NOMO-1 (cell line): ENCODE results near the gene STK32B.
"Not testable (repeated sequence)": the region's sequence is repeated elsewhere in the genome, so short reads cannot be mapped to it uniquely, and the experiment has no call there.

ENCODE experiments used
- DNase-seq, 2 experiments: peaks; one replicate each; lab custom pipeline; 2025; ENCODE audit not compliant: unreplicated experiment in 2 of 2; lab: John Stamatoyannopoulos, UW

Gene STK32B

DNA sequence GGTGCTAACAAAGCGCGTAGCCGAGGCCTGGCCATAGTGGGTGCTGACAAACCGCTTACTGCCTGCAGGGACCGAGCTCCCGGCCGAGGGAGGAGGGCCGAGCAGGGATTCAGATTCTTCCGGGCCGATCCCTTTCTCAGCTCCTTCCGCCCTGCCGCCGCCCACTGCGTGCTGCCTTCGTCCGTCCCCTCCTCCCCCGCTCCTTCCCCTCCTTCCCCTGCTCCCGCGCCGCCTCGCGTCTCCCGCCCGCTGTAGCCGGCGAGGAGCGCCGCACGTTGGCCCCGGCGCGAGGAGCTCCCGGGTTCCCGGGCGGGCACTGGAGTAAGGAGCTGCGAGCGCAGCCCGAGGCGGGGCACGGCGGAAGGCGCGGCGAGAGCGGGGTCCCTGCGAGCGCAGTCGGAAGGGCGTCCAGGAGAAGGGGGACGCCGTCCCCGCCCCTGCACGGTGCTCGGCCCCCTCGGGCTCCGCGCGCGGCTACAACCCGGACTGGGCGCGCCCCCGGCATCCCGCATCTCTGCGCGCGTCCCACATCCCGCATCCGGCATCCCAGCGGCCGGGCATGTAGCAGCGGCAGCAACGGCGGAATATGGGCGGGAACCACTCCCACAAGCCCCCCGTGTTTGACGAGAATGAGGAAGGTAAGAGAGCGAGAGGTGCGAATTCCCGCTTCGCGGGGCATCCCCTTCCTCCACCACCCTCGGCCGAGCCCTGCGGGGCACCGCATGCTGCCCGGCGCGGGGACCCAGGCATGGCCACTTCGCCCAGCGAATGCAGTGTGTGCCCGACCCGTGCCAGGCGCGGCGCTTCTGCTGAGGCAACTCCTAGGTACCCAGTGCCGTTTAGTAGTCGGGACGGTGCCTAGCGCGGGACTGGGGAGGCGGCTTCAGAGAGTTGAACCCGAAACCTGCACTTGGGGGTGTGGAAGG lies at the start of gene STK32B:
Gene STK32B, plus strand, starts transcription at position 203 of the 926 bp plus-strand sequence.
- no peak for DNase-seq

DNA sequence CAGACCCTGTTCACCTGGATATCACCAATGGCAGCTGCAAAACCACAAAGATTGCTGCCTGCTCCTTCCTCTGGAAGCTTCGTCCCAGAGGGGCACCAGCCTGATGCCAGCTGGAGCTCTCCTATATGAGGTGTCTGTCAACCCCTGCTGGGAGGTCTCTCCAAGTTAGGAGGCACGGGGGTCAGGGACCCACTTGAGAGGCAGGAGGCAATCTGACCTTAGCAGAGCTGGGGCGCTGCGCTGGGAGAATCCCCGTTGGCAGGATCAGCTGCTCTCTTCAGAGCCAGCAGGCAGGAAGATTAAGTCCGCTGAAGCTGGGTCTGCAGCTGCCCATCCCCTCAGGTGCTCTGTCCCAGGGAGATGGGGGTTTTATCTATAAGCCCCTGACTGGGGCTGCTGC lies 49.6 kb upstream of the STK32B start:
- DNase-seq: not testable (repeated sequence)

DNA sequence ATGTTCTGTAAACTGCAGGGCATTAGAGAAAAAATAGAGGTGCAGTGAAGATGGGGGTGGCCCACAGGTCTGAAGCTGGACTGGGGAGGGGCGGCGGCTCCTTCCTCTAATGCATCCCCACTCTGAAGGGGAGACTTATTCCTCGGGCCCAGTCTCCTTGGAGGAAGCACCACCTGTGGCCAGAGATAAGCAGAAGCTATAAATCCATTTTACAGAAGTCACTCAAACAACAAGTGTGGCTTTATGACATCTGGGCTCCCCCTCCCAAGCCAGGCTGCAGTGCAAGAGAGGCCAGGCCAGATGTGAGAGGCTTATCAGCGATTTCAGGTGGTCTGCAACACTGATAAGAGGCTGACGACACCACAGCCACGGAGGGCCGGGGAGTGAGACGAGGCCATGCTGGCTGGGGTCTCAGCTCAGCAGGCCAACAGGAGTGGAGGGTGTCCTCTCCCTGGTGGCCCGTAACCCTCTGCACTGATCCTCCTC lies 47.9 kb upstream of the STK32B start:
- no peak for DNase-seq

DNA sequence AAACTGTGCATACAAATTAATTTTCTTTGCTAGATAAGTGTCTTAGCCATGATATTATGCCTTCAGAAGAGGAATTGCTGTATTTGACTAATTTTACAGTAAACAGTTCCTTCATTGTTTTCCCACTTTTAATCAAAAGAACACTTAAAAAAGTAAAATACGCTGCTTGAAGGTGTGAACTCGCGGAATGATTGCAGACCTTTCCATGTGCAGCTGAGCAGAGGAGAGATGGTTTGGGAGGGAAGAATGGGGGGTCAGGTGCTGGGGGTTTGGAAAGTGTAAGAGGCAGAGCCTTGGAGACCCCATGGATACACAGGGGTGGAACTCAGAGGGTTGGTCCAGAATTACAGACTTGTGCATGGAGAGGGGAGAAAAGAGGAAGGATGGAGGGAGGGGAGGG lies 47.4 kb upstream of the STK32B start:
- DNase-seq: no peak

DNA sequence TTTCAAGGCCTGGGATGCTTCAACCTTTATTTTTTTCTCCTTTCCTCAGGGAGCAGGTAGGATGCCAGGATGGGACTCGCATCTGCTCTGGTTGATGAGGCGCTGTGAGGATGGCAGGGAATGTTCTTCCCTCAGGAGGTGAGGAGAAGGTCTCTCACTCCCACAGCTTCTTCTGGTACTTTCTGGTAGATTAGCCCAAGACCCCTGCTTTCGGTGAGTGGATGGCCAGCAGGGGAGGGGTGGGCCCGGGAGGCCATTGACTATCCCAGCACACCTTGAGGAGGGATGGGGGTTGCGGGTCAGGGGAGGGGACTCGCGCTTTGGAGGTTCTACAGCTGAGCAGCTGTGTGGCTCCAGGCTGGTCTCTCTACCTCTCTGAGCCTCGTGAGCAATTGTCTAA lies 46.8 kb upstream of the STK32B start:
- no peak for DNase-seq

DNA sequence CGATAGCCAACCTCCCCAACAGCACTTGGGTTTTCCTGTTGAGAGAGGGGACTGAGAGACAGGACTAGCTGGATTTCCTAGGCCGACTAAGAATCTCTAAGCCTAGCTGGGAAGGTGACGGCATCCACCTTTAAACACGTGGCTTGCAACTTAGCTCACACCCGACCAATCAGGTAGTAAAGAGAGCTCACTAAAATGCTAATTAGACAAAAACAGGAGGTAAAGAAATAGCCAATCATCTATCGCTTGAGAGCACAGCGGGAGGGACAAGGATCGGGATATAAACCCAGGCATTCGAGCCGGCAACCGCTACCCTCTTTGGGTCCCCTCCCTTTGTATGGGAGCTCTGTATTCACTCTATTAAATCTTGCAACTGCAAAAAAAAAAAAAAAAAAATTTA lies 44.3 kb upstream of the STK32B start:
- DNase-seq: not testable (repeated sequence)

DNA sequence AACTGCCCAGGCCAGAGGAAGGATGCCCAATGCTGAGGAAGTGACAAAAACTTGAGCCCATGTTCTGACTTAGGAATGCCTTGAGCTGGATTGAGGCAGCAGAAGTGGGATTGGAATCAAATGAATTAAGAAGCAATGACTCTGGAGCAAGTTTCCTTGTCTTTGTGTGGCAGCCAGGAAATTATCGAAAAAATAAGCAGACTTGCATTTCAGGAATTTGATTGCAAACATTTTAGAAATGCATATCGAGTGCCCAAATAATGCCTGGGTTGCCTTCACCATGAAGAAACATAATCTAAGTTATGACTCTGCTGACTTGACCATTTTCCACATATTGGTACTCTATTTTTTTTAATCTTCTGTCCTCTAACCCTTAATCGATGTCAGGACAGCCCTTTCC lies 41.5 kb upstream of the STK32B start:
- no peak for DNase-seq

DNA sequence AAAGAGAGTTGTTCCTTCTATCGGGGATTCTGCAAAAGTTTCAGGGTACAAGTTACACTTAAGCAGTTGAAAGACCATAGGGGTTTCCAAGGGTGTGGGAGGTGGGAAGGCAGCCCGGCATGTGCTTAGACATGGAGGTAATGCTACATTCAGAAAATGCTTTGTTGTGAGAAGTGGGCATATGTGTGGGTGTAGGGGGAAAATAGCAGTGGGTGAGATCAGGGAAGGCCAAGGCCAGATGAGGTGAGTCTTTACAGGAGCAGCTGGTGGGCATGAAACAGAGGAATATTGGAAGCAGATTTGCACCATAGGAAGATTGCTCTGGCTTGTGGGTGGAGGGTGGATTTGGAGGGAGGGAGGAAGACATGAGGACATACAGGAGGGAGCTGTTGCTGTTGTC lies 40.3 kb upstream of the STK32B start:
- no peak for DNase-seq

DNA sequence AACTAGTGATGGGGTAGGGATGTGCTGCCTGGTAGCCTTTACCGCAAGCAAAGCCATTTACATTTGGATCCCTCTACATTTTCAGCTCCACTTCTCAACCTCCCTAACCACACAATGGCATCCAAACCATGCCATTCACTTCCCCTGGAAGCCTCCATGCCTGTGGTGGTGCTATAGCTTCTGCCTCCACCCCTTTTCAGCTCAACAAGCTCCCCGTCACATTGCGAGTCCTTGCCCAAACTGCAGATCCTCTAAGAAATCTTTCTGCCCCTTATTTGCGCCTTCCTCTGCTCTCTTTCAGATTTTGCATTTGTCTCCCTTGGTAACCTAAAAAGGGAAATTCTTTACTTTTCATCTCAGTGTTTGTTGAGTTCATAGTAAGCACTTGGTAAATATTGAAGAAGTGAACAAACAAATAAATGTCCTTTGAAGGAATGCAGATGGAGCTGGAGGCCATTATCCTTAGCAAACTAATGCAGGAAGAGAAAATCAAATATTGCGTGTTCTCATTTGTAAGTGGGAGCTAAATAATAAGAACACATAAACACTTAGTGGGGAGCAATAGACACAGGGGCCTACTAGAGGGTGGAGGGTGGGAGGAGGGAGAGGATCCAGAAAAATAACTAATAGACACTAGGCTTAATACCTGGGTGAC lies 38.9 kb upstream of the STK32B start:
- no peak for DNase-seq

DNA sequence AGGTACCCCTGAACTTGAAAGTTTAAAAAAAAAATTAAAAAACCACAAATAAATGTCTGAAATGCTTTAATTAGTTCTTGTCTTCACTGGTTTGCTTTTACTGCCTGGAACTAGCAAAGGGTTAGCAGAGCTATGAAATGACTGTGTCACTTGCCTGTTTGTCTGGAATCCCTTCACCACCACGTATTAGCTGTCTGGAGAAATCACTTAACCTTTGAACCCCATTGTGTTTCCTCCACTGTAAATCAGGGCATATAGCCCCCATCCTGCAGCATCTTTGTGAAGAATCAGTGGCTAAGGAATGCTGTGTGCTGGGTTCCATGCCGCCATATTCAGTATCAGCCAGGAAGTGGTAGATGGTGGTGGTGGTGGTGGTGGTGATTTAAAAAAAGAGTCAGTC lies 38.3 kb upstream of the STK32B start:
- DNase-seq: no peak

DNA sequence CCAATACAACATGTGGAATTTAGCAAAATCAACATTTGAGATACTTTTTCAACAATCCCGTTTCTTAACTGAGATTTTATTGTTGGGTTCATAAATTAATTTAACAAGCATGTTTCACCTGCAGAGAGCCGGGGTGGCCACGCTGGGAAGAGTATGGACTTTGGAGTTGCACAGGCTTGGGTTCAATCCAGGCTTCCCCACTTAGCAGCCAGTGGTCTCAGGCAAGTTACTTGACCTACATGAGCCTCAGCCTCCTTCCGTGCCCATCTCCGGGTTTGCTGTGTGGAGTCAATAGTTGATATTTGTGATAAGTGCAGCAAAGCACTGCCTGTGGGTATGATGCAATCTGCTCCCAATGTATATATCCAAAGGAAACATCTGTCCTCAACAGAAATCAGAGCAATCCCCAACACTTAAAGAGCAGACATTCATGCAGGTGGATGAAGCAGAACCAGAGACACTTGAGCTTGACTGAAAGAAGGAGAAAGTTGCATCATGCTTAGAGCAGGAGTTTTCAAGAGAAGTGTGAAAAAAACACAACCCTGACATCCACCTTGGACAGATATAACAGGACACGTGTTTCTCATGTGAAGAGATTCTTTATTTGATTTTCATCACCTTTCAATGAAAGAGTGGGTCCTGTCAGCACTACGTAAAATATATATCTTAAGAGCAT lies 37.1 kb upstream of the STK32B start:
- no peak for DNase-seq

DNA sequence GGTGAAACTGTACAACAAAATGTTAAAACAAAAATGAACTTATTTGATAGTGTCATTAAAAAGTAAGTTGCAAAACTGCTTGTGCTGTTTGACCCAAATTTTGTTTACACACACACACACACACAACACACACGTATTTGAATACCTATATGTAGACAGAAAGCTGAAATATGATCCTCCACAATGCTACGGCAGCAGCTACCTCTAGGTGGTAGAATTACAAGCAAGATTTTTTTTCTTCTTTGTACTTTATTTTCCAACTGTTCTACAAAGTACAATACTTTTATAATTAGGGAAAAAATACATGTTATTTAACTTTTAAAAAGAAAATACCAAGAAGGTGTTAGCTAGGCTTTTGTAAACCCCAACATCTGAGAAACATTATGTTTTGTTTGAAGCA lies 33.2 kb upstream of the STK32B start:
- DNase-seq: no peak

DNA sequence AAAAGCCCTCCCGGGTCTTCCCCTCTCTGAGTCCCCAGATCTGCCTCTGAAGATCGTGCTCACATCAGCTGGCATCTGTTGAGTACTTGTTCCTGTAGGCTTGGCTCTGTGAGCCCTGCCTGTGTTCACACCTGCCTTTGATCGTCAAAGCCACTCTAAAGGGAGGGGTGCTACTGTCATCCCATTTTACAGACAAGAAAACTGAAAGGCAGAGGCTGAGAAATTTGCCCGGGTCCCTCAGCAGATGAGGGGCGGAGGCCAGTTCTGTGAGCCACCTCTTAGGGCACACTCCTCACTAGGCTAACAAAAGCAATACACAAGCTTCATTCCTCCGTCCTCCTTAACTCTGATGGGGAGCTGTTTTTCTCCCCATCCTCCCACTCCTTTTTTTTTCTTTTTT lies 32.7 kb upstream of the STK32B start:
- DNase-seq: no peak

DNA sequence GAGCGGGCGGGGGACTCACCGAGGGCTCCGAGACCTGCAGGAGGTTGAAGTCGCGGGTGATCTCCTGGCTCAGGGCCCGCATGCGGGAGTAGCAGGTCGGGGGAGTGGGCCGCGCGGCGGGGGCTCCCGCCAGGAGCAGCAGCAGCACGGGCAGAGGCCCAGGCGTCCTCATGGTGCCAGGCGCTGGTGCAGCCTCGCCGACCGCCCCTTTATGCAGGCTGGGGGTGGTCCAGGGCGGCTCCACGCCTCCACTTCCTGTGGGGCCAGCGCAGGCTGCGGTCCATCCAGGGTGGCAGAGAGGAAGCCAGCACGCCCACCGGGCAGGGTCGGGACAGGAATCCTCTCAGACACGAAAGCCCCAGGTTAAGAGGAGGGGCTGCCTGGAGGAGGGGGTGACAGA lies 32.0 kb upstream of the STK32B start, which contains the start of gene CYTL1:
Gene CYTL1, minus strand, starts transcription at position 185 of the 400 bp plus-strand sequence. Its CDS starts 13 bp downstream, at position 172.
- DNase-seq: no peak

DNA sequence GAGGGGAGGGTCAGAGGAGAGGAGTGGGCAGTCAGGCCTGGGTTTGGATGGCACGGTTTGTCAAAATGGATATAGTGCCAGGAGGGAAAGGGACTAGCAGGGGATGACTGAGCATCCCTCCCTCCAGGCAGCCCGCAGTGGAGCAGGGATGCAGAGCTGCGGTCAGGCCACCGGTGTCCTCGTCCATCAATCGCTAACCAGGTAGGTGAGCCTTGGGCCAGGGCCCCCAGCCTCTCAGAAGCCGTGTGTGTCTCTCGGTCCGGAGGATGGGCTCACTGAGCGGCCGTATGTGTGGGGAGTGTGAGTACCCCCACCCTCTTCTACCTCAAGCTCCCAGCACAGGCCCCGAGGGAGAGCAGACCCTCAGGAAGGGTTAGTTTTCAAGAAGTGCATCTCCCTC lies 31.5 kb upstream of the STK32B start:
- no peak for DNase-seq

DNA sequence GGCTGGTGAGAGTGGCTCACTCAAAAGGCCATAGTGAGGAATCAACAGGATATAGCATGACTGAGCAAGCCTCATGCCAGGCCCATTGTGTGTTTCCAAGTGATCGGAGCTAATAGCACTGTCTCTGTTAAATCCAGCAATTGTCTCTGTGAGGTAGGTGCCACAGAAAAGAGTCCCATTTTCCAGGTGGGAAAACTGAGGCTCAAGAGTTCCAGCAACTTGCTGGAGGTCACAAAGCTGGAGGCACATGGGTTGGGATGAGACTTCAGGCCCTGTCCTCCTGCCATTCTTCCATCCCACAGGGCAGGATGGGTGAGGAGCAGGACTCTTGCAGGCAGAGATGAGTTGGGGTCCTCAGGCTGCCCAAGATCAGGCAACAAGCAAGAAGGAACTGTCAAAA lies 30.9 kb upstream of the STK32B start:
- DNase-seq: no peak

DNA sequence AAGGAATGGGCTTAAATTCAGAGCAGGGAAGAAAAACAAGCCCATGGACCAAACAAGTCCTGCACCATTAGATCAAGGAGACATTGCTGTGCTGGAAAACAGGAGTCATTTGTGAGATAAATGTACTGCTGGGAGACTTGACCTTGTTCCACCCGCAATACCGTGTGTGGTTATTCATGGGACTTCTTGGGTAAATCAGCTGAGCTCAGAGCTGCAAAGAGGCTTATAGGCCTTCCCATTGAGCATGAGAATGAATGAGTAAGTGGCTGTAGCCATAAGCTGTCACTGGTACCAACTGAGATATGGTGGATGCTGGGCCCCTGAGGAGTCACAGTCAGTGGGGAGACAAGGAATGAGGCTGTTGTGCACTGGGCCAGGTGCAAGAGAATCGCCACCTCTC lies 29.7 kb upstream of the STK32B start:
- no peak for DNase-seq

DNA sequence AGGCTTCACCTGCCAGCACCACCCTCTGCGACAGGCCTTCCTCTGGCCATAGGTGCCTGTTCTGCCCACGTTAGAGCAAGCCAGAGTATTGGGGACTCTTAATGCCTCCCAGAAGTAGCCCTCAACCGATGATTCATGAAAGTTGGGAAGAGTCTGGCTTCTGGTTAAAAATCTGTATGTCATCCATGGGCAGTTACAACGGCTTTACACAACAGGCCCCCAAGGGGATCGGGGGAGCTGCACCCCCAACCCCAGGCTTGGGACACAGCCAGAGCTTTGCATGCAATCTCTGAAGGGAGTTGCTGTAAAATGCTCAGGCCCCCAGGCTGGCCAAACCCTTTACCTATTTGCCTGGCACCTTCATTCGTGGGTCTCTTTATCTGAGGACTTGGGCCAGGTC lies 26.6 kb upstream of the STK32B start:
- no peak for DNase-seq

DNA sequence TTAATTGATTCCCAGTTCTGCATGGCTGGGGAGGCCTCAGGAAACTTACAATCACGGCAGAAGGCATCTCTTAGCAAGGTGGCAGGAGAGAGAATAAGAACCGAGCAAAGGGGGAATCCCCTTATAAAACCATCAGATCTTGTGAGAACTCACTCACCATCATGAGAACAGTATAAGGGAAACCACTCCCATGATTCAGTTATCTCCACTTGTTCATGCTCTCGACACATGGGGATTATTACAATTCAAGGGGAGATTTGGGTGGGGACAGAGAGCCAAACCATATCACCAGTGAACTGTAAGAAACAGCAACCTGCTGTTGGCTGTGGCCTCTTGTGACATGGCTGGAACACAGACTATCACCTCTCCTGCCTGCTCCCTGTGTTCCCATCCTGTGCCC lies 24.9 kb upstream of the STK32B start:
- no peak for DNase-seq

DNA sequence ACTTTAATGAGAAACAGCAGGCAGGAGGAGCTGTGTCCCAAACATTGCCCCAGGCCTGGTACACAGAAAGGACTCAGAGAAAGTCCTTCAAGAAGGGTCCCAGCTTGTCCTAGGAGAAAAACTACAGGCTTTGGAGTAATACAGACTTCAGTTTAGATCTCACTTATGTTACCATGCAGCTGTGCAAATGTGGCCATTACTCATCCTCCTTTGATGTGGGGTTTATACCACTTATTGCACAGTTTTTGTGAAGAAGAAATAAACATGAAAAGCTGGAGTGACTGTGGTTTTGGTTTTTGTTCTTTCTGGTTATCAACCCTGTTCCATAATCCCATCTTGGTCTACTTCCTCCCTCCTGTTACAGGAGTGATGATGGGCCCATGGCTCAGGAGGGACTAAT lies 23.9 kb upstream of the STK32B start:
- DNase-seq: no peak

DNA sequence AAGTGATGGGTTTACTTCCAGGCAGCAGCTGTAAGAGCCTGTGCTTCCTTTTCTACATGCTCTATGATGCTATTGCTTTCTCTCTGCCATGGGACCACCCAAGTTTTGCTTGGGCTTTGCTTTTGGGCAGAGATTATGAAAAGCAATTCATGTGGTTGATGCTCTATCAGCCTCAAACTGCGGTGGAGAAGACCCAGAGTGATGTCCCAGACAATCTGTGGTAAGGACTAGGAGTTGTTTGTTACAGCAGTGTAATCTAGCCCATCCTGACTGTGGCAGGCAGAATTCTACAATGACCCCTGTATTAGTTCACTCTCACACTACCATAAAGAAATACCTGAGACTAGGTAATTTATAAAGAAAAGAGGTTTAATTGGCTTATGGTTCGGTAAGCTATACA lies 22.8 kb upstream of the STK32B start:
- no peak for DNase-seq
